ENCODE results near the gene APEX1. TPM values are rescaled to one million over a fixed set of nuclear protein-coding genes. Genes with fewer than 3 reads are reported as not detected.

The APEX1 gene
- total RNA-seq, 4 donors from 2014 or later = 108 to 120 (median 111) TPM

DNA sequence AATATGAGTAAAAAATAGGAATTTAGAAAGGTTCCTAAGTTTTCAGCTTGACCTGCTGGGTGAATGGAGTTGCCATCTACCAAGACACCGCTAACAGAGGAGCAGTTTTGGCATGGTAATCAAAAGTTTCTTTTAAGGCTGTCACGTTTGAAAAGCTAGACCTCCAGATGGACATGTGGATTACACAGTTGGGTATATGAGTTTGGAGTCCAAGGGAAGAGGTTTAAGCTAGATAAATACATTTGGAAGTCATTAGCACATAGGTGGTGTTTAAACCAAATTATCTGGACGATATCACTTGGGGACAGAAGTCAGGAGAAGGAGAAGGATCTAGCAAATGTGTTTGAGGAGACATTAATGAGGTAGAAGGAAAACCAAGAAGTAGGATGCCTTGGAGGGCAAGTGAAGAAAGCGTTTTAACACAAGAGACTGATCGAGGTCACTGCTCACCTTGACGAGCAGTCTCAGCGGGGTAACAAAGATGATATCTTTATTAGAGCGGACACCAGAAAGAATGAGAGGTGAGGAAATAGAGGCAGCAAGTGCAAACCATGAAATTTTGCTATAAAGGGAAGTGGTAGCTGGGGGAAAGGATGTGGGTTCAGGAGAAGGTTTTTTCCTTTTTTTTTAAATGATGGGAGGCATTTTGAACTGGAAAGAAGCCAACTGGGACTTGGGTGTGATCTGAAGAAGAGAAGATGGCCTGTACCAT, 31.8 kb downstream of the APEX1 start:
- 79 to 90% methylated on average over 8 of the region's 8 CpGs for WGBS, 2 donors (ENCODE audit: low coverage in 1 of 2)

DNA sequence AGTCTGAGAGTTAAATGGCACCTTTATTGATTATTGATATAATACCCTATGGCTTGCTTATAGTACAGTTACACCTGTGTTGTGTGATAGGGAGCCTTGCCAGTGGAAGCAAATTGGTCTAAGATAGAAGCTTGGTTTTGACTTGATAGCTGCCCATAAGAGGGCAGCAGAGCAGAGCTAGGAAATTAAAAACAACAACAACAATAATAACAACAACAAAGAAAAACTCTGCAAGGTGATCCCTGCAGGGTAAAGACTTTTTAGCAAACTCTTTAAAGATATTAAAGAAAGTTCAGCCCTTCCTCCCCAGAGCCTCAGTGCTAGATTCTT, 32.3 kb downstream of the APEX1 start:
- Histone ChIP-seq H3K4me1 (no peaks in the 10 kb centered on the region), H3K27ac (no peak overlapping the region), H3K4me3 (no peak overlapping the region), H3K36me3 (no peaks in the 10 kb centered on the region), H3K9me3 (no peaks in the 10 kb centered on the region), H3K27me3 (no peaks in the 10 kb centered on the region)
- DNase-seq = no peak
- intact Hi-C loops (cut with DNase I; ENCODE audit: low total_unique reads) = no loop called here
- no peak for TF ChIP-seq EP300 (IDR thresholded peaks at IDR 0.05; ENCODE audit: low read depth)
- TF ChIP-seq POLR2AphosphoS5 (IDR thresholded peaks at IDR 0.05) = no peak
- TF ChIP-seq POLR2A (IDR thresholded peaks at IDR 0.05) = no peak
- TF ChIP-seq, protein P1, sequence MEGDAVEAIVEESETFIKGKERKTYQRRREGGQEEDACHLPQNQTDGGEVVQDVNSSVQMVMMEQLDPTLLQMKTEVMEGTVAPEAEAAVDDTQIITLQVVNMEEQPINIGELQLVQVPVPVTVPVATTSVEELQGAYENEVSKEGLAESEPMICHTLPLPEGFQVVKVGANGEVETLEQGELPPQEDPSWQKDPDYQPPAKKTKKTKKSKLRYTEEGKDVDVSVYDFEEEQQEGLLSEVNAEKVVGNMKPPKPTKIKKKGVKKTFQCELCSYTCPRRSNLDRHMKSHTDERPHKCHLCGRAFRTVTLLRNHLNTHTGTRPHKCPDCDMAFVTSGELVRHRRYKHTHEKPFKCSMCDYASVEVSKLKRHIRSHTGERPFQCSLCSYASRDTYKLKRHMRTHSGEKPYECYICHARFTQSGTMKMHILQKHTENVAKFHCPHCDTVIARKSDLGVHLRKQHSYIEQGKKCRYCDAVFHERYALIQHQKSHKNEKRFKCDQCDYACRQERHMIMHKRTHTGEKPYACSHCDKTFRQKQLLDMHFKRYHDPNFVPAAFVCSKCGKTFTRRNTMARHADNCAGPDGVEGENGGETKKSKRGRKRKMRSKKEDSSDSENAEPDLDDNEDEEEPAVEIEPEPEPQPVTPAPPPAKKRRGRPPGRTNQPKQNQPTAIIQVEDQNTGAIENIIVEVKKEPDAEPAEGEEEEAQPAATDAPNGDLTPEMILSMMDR (IDR thresholded peaks at IDR 0.05) = no peak
- in situ Hi-C loops (cut with MboI; ENCODE audit: low pct_ligation_motif_present in 1 of 4, low pct_unique_long_range_greater_than_20kb in 1 of 4, low sequenced_read_pairs in 3 of 4) = no loop called here

More for the DNA sequence above, 31.8 kb downstream of the APEX1 start:
- no peaks in the 10 kb centered on the region for H3K4me1 ChIP-seq
- no peaks in the 10 kb centered on the region for H3K27me3 ChIP-seq
- intact Hi-C loops (cut with DNase I; ENCODE audit: low total_unique reads) = no loop called here
- no peaks in the 10 kb centered on the region for H3K9me3 ChIP-seq
- H3K27ac ChIP-seq = no peak overlapping the region
- no peak for DNase-seq
- H3K4me3 ChIP-seq = no peak overlapping the region
- in situ Hi-C loops (cut with MboI; ENCODE audit: low pct_ligation_motif_present in 1 of 4, low pct_unique_long_range_greater_than_20kb in 1 of 4, low sequenced_read_pairs in 3 of 4) = no loop called here
- TF ChIP-seq POLR2A (IDR thresholded peaks at IDR 0.05) = no peak
- TF ChIP-seq EP300 (IDR thresholded peaks at IDR 0.05; ENCODE audit: low read depth) = no peak
- no peak for TF ChIP-seq POLR2AphosphoS5 (IDR thresholded peaks at IDR 0.05)
- TF ChIP-seq, protein P1 (IDR thresholded peaks at IDR 0.05) = no peak
- H3K36me3 ChIP-seq = no peaks in the 10 kb centered on the region

DNA sequence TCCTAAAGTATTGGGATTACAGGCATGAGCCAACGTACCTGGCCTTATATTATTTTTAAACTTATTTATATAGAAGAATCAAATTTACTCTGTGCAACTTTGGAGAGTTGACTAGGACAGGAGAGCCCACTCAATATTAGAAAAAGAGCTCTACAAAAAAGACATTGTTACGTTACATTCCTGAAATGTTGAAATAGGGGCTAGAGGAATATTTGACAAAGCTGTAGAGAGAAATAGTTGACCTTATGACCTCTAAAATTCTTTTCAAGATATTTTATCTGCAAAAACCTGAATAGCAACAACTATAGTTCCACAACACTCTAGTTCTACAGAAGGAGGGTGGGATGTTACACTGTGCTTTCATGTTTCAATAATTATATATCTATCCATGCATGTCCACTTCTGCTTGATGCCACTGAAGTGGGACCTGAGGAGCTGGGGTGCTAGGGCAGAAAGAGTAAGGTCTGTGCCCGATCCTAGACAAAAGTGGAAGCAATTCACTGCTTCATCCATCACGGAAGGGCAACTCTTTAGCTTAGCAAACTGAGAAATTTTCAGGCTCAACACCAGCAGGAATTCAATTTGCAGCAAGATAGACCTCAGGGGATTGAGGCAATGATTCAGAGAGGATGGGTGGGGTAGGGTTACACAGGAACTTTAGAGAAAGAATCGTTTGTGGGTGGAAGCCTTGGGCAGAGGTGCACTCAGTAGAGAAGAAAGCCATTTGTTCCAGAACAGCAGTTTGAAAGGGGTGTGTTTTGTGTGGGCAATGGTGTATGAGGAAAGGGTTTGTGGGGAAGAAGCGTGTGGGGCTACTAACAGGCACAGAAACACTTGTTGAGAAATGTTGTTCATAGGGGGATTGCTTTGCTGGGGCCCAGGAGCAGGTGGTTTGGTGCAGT, 34.3 kb downstream of the APEX1 start:
- Histone ChIP-seq H3K4me1 (no peaks in the 10 kb centered on the region), H3K27ac (no peak overlapping the region), H3K4me3 (no peak overlapping the region), H3K27me3 (no peaks in the 10 kb centered on the region), H3K9me3 (no peaks in the 10 kb centered on the region), H3K36me3 (no peaks in the 10 kb centered on the region)
- TF ChIP-seq POLR2A (IDR thresholded peaks at IDR 0.05) (no peak), POLR2AphosphoS5 (IDR thresholded peaks at IDR 0.05) (no peak), EP300 (IDR thresholded peaks at IDR 0.05; ENCODE audit: low read depth) (no peak)
- TF ChIP-seq, protein P1 (IDR thresholded peaks at IDR 0.05) = no peak
- DNase-seq = no peak
- intact Hi-C loops (cut with DNase I; ENCODE audit: low total_unique reads) = no loop called here
- in situ Hi-C loops (cut with MboI; ENCODE audit: low pct_ligation_motif_present in 1 of 4, low pct_unique_long_range_greater_than_20kb in 1 of 4, low sequenced_read_pairs in 3 of 4) = no loop called here
- WGBS, 2 donors (ENCODE audit: low coverage in 1 of 2) = 44 to 61% methylated on average over 5 to 6 of the region's 6 CpGs

DNA sequence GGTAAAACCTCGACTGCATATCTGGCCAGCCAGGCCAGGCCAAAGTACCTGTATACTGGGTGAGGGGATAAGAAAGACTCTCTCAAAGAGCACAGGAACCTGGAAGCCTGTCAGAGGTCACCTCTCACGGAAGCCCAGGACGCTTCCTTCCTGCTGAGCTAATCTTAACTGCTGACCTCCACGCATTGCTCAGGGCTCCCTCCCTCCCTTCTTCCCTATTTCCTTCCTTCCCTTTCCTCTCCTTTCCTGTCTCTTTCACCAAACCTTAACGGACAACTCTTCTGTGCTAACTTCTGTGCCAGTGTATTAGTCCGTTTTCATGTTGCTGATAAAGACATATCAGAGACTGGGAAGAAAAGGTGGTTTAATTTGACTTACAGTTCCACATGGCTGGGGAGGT, 35.5 kb downstream of the APEX1 start:
- H3K4me1 ChIP-seq = no peaks in the 10 kb centered on the region
- intact Hi-C loops (cut with DNase I; ENCODE audit: low total_unique reads) (no loop called here), in situ Hi-C loops (cut with MboI; ENCODE audit: low pct_ligation_motif_present in 1 of 4, low pct_unique_long_range_greater_than_20kb in 1 of 4, low sequenced_read_pairs in 3 of 4) (no loop called here)
- no peaks in the 10 kb centered on the region for H3K27me3 ChIP-seq
- WGBS, 2 donors (ENCODE audit: low coverage in 1 of 2) = 54 to 77% methylated on average over 3 to 6 of the region's 6 CpGs
- no peak overlapping the region for H3K4me3 ChIP-seq
- peak overlapping the region in 1 of 4 donors; percentile 4 for H3K27ac ChIP-seq
- no peaks in the 10 kb centered on the region for H3K36me3 ChIP-seq
- TF ChIP-seq POLR2A (IDR thresholded peaks at IDR 0.05) (no peak), POLR2AphosphoS5 (IDR thresholded peaks at IDR 0.05) (no peak), EP300 (IDR thresholded peaks at IDR 0.05; ENCODE audit: low read depth) (no peak)
- TF ChIP-seq, protein P1 (IDR thresholded peaks at IDR 0.05) = no peak
- no peaks in the 10 kb centered on the region for H3K9me3 ChIP-seq
- no peak for DNase-seq
